ENCODE measurements around the gene DENND5A. TPM values are rescaled to one million over a fixed set of nuclear protein-coding genes. Genes with fewer than 3 reads are reported as not detected.

The DENND5A gene
- total and polyA plus RNA-seq, 2 donors (not counting 1 experiment from before 2014, with no cell fraction given), result 41.3 to 66.5 TPM

GRCh38 chr11:9133956-9134355, 131.2 kb downstream of the DENND5A start:
- no peak overlapping the region for H2AFZ ChIP-seq (ENCODE audit: insufficient read depth, low read depth, low read length, poor library complexity, severe bottlenecking)
- TF ChIP-seq EZH2 (IDR thresholded peaks at IDR 0.05; ENCODE audit: borderline replicate concordance, insufficient read depth, low read depth, low read length, poor library complexity, severe bottlenecking), result no peak
- no peak for TF ChIP-seq CTCF (IDR thresholded peaks at IDR 0.05)
- no peaks in the 10 kb centered on the region for H3K4me1 ChIP-seq (ENCODE audit: control insufficient read depth in 2 of 2, insufficient read depth in 2 of 2, low read length in 2 of 2)
- DNase-seq (no peak), ATAC-seq (ENCODE audit: low read depth) (no peak)
- intact Hi-C loops (cut with micrococcal nuclease), result no loop called here
- no CpG with 5 or more reads among the region's 2 CpGs for WGBS (ENCODE audit: insufficient coverage)
- Mint-ChIP-seq H3K27ac (no peak overlapping the region), H3K27me3 (no peaks in the 10 kb centered on the region), H3K9me3 (ENCODE audit: insufficient read depth) (no peaks in the 10 kb centered on the region), H3K4me1 (peaks cover 3% of the 10 kb centered on the region), H3K4me3 (no peak overlapping the region)
- H3K9ac ChIP-seq (ENCODE audit: low read length), result no peak overlapping the region
- no peak overlapping the region for H3K4me2 ChIP-seq (replicated peaks; ENCODE audit: low read depth, low read length, poor library complexity, severe bottlenecking)
- no peaks in the 10 kb centered on the region for H3K79me2 ChIP-seq (ENCODE audit: control insufficient read depth, insufficient read depth, low read length)
- ChIA-PET CTCF (interaction anchor here (0.9 to 1.6 kb wide), 2 partner anchors 59 to 118 kb away, joined by 3 to 5 read pairs; no protein-coding TSS in a partner anchor), POLR2A (interaction anchor here (0.6 kb wide), 1 partner anchor 314 kb away, joined by 3 read pairs; no protein-coding TSS in a partner anchor)
- H3K4me3 ChIP-seq (ENCODE audit: control extremely low read depth in 1 of 5, extremely low read depth in 1 of 5, insufficient read depth in 1 of 5, low read depth in 2 of 5, low read length in 4 of 5), result no peak overlapping the region
- H3K36me3 ChIP-seq (replicated peaks in 1 of 2; ENCODE audit: control extremely low read depth in 1 of 2, control insufficient read depth in 1 of 2, extremely low read depth in 1 of 2, insufficient read depth in 2 of 2, low read length in 1 of 2), result peaks cover 1 to 3% of the 10 kb centered on the region in 2 experiments
- no peaks in the 10 kb centered on the region for H3K9me3 ChIP-seq (ENCODE audit: control extremely low read depth in 1 of 3, control insufficient read depth in 2 of 3, insufficient read depth in 1 of 3, low read length in 2 of 3)
- no peaks in the 10 kb centered on the region for H3K27me3 ChIP-seq (replicated peaks in 1 of 4; ENCODE audit: control extremely low read depth in 1 of 4, control insufficient read depth in 3 of 4, insufficient read depth in 4 of 4, low read length in 3 of 4)
- no peak overlapping the region for H3K27ac ChIP-seq (ENCODE audit: low read length in 2 of 2)
- H4K20me1 ChIP-seq (ENCODE audit: control insufficient read depth, insufficient read depth, low read length, poor library complexity, severe bottlenecking), result no peaks in the 10 kb centered on the region

DNA sequence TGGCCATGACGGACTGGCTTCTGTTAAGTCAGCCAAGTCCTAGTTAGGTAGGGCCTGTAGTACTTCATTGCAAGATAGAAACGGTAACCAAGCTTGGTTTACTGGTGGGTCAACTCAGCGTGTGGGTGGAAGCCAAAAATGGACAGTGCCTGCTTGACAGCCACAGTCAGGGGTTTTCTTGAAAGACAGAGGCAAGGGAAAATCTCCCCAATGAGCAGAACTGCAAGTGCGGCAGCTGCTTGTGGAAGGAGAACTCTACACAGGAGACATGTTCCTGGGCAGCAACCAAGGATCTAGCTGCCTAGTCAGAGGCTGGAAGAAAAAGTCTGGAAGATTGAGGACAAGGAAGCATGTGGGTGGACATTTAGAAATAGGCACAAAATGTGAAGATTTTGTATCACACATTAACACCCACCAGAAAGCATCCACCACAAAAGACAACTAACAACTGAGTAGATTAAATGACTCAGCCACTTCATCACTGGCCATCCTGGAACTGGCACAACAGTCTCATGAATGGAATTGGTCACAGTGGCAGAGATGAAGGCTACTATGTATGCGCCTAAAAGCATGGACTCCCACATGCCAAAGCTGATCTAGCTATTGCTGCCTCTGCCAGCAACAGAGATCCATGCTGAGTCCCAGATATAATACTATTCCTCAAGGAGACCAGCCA, 132.8 kb downstream of the DENND5A start:
- intact Hi-C loops (cut with micrococcal nuclease), result no loop called here
- H3K27me3 ChIP-seq (replicated peaks in 1 of 4; ENCODE audit: control extremely low read depth in 1 of 4, control insufficient read depth in 3 of 4, insufficient read depth in 4 of 4, low read length in 3 of 4), result no peaks in the 10 kb centered on the region
- Mint-ChIP-seq H3K27ac (no peak overlapping the region), H3K9me3 (ENCODE audit: insufficient read depth) (no peaks in the 10 kb centered on the region), H3K27me3 (no peaks in the 10 kb centered on the region), H3K4me1 (no peaks in the 10 kb centered on the region), H3K4me3 (no peak overlapping the region)
- H3K4me3 ChIP-seq (ENCODE audit: control extremely low read depth in 1 of 5, extremely low read depth in 1 of 5, insufficient read depth in 1 of 5, low read depth in 2 of 5, low read length in 4 of 5), result no peak overlapping the region
- CTCF ChIA-PET, result interaction anchor here (1.6 kb wide), 1 partner anchor 117 kb away, joined by 3 read pairs; no protein-coding TSS in a partner anchor
- peaks cover 0 to 1% of the 10 kb centered on the region in 2 experiments for H3K36me3 ChIP-seq (replicated peaks in 1 of 2; ENCODE audit: control extremely low read depth in 1 of 2, control insufficient read depth in 1 of 2, extremely low read depth in 1 of 2, insufficient read depth in 2 of 2, low read length in 1 of 2)
- ATAC-seq (ENCODE audit: low read depth) (no peak), DNase-seq (no peak)
- no peak overlapping the region for H3K9ac ChIP-seq (ENCODE audit: low read length)
- no peaks in the 10 kb centered on the region for H4K20me1 ChIP-seq (ENCODE audit: control insufficient read depth, insufficient read depth, low read length, poor library complexity, severe bottlenecking)
- H3K4me1 ChIP-seq (ENCODE audit: control insufficient read depth in 2 of 2, insufficient read depth in 2 of 2, low read length in 2 of 2), result no peaks in the 10 kb centered on the region
- H2AFZ ChIP-seq (ENCODE audit: insufficient read depth, low read depth, low read length, poor library complexity, severe bottlenecking), result no peak overlapping the region
- no peak overlapping the region for H3K27ac ChIP-seq (ENCODE audit: low read length in 2 of 2)
- 95% methylated on average over 5 of the region's 5 CpGs for WGBS (ENCODE audit: insufficient coverage)
- H3K79me2 ChIP-seq (ENCODE audit: control insufficient read depth, insufficient read depth, low read length), result no peaks in the 10 kb centered on the region
- H3K9me3 ChIP-seq (ENCODE audit: control extremely low read depth in 1 of 3, control insufficient read depth in 2 of 3, insufficient read depth in 1 of 3, low read length in 2 of 3), result no peaks in the 10 kb centered on the region
- no peak for TF ChIP-seq CTCF (IDR thresholded peaks at IDR 0.05)
- POLR2A ChIA-PET, result no interaction called here
- no peak overlapping the region for H3K4me2 ChIP-seq (replicated peaks; ENCODE audit: low read depth, low read length, poor library complexity, severe bottlenecking)
